HG03520 (cell line): ENCODE measurements around the gene STRADB.
"Not testable (repeated sequence)": the region's sequence is repeated elsewhere in the genome, so short reads cannot be mapped to it uniquely, and the experiment has no call there.

Experiments used
- ATAC-seq: cut with Tn5 transposase; IDR thresholded peaks from one replicate; pipeline ENCODE4 v1.9.1; 2021; ENCODE audit warnings: mild to moderate bottlenecking, moderate library complexity; ENCODE audit not compliant: unreplicated experiment

Gene STRADB

GRCh38 chr2:201430322-201430721, 21.2 kb upstream of the STRADB start:
- not testable (repeated sequence) for ATAC-seq

GRCh38 chr2:201430839-201431238, 20.7 kb upstream of the STRADB start:
- no peak for ATAC-seq

- ATAC-seq: no peak
These were observed 19.4 kb upstream of the STRADB start for GRCh38 chr2:201432038-201432620.

- no peak for ATAC-seq
These were observed 18.7 kb upstream of the STRADB start for GRCh38 chr2:201432621-201433393.

- ATAC-seq: no peak
These were observed 18.0 kb upstream of the STRADB start for GRCh38 chr2:201433394-201433995.

GRCh38 chr2:201436141-201436540, 15.4 kb upstream of the STRADB start:
- ATAC-seq: no peak

- ATAC-seq: not testable (repeated sequence)
These were observed 12.1 kb upstream of the STRADB start for GRCh38 chr2:201439336-201439922.

GRCh38 chr2:201440182-201440581, 11.4 kb upstream of the STRADB start:
- no peak for ATAC-seq

- no peak for ATAC-seq
These were observed 10.1 kb upstream of the STRADB start for GRCh38 chr2:201441409-201441808.

- no peak for ATAC-seq
These were observed 6.6 kb upstream of the STRADB start for GRCh38 chr2:201444746-201445465.

GRCh38 chr2:201447086-201447485, 4.5 kb upstream of the STRADB start:
- no peak for ATAC-seq

GRCh38 chr2:201448061-201448460, 3.5 kb upstream of the STRADB start:
- no peak for ATAC-seq

GRCh38 chr2:201448701-201449100, 2.8 kb upstream of the STRADB start:
- ATAC-seq: no peak

- peak; percentile 12 for ATAC-seq
These were observed 617 bp upstream of the STRADB start for GRCh38 chr2:201450954-201451291.

GRCh38 chr2:201452058-201452921, 750 bp downstream of the STRADB start:
- ATAC-seq: peak; percentile 19

- no peak for ATAC-seq
These were observed 1.5 kb downstream of the STRADB start for GRCh38 chr2:201452922-201453643.

GRCh38 chr2:201458381-201458780, 6.8 kb downstream of the STRADB start:
- no peak for ATAC-seq

- ATAC-seq: no peak
These were observed 9.0 kb downstream of the STRADB start for GRCh38 chr2:201460532-201460931.

GRCh38 chr2:201464547-201464946, 13.0 kb downstream of the STRADB start:
- ATAC-seq: no peak

- ATAC-seq: no peak
These were observed 14.0 kb downstream of the STRADB start for GRCh38 chr2:201465524-201465971.
